ENCODE data around the gene CPLANE1. TPM values are rescaled to one million over a fixed set of nuclear protein-coding genes. Genes with fewer than 3 reads are reported as not detected.
A peak's percentile ranks its signal among the peaks of the same experiment; 100 is the strongest.

CPLANE1 gene
- total RNA-seq, 2 donors from 2014 or later, result 10.2 to 10.9 TPM

- no peak for ATAC-seq
- DNase-seq, result no peak
- intact Hi-C loops (cut with DNase I, micrococcal nuclease), result no loop called here
These were observed 37.1 kb downstream of the CPLANE1 start for GRCh38 chr5:37212096-37212495.

DNA sequence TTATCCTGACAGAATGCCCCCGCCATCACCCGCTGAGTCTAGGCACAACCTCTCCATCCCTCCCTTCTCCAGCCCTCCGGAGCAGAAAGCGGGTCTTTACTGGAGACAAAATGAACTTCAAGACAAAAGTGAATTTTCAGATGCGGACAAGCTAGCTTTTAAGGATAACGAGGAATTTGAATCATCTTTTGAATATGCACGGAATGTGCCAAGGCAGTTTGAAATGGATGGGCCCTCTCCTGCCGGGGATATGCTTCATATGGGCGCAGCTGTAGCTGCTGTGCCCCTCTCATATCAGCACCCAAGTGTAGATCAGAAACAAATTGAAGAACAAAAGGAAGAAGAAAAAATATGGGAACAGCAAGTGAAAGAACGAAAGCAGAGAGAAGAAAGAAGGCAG is 37.5 kb downstream of the CPLANE1 start:
- no peak for ATAC-seq
- intact Hi-C loops (cut with DNase I, micrococcal nuclease), result no loop called here
- DNase-seq, result no peak

GRCh38 chr5:37208883-37209797 is 40.0 kb downstream of the CPLANE1 start:
- DNase-seq (no peak), ATAC-seq (no peak)
- intact Hi-C loops (cut with DNase I, micrococcal nuclease), result no loop called here

DNA sequence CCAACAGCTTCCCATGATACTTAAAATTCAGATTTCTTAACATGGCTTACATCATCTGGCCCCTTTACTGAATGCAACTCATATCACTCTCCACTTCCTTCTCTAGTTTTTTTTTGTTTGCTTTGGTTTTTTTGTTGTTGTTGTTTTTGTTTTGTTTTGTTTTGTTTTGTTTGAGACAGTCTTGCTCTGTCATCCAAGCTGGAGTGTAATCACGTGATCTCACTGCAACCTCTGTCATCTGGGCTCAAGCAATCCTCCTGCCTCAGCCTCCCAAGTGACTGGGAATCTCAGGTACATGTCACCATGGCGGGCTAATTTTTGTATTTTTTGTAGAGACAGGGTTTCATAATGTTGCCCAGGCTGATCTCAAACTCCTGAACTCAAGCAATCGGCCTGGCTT is 41.4 kb downstream of the CPLANE1 start:
- DNase-seq (no peak), ATAC-seq (no peak)
- intact Hi-C loops (cut with DNase I, micrococcal nuclease), result no loop called here

GRCh38 chr5:37206736-37207135 is 42.4 kb downstream of the CPLANE1 start:
- DNase-seq (no peak), ATAC-seq (no peak)
- intact Hi-C loops (cut with DNase I, micrococcal nuclease), result no loop called here

DNA sequence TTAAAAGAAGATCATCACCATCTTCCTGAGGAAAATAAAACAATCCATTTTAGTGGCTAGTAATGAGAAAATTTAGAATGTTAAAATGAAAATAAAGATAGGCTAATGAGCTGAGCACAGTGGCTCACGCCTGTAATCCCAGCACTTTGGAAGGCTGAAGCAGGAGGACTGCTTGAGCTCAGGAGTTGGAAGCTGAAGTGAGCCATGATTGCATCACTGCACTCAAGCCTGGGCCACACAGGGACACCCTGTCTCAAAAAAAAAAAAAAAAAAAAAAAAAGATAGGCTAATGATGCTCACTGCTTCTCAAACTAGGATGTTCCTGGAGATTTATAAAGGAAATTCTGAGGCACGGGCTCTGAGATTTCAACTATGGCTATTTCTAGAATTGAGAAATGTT is 50.3 kb downstream of the CPLANE1 start:
- ATAC-seq, result no peak
- DNase-seq, result no peak

GRCh38 chr5:37198061-37198460 is 51.1 kb downstream of the CPLANE1 start:
- intact Hi-C loops (cut with DNase I, micrococcal nuclease), result no loop called here
- ATAC-seq, result no peak
- no peak for DNase-seq

More for the DNA sequence above, 50.3 kb downstream of the CPLANE1 start:
- intact Hi-C loops (cut with DNase I, micrococcal nuclease), result no loop called here

GRCh38 chr5:37197340-37198050 is 51.7 kb downstream of the CPLANE1 start:
- ATAC-seq, result no peak
- no peak for DNase-seq
- intact Hi-C loops (cut with DNase I, micrococcal nuclease), result no loop called here

DNA sequence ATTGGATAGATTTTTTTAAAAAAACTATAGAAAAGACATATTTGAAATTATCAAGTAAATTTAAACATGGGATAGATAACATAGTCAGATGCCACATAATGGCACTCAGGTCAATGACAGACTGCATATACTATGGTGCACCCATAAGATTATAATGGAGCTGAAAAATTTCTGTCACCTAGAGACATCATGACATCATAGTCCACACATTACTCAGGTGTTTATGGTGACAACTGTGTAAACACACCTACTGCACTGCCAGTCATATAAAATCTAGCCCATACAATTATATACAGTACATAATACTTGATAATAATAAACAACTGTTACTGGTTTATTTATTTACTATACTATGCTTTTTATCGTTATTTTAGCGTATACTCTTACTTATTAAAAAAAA is 58.6 kb downstream of the CPLANE1 start:
- no peak for DNase-seq
- ATAC-seq, result peak; percentile 56
- intact Hi-C loops (cut with DNase I, micrococcal nuclease), result no loop called here

- DNase-seq, result no peak
- no peak for ATAC-seq
- intact Hi-C loops (cut with DNase I, micrococcal nuclease), result no loop called here
These were observed 59.8 kb downstream of the CPLANE1 start for GRCh38 chr5:37189355-37189754.

DNA sequence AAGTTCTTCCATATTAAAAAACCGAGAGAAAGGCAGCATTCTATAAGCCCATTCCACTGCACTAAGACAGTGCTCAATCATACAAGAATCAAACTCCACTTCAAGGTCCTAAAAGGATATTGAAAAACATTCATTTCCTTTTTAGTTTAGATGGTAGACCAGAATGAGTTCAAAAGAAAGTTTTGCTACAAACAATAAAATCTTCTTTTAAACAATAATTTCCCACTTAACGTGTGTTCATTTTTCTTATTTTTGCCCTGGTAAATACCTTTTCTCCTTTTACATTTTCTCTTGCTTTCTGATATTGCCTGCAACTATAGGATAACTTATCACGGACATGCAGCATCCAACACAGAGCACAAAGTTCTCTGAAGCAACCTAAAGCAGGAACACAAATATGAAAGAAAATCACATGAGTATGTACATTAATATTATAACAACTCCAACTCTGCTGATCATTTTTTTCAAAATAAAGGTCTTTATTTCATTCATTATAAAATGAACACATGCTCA is 61.7 kb downstream of the CPLANE1 start:
- DNase-seq, result no peak
- no peak for ATAC-seq
- intact Hi-C loops (cut with DNase I, micrococcal nuclease), result no loop called here

DNA sequence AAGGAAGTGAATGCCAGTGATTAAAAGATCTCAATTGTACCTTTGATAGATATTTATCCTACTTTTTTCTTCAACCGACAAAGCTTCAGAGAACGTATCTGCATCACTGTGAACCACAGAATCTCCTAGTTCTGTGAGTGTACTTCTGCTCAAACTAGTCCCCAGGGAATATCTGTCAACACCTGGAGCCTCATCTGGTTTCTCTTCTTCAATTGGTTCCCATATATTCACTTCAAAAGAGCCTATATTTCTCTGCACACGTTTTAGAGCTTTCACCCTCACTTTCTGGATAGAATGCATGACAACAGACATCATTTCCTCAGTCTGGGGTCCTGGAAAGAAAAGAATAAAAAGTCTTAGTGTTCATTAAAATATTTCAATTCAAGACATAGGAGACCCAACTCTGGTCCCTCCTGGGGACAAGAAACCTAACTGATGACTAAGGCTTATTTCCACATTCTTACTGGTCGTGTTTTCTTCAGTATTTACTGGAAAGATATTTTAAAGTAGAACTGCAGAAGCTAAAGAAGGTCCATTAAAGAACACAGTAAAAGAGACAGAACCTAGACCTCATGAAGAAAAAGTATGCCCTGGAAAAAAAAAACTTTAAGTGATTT is 64.3 kb downstream of the CPLANE1 start:
- intact Hi-C loops (cut with DNase I, micrococcal nuclease), result no loop called here
- ATAC-seq (no peak), DNase-seq (no peak)

DNA sequence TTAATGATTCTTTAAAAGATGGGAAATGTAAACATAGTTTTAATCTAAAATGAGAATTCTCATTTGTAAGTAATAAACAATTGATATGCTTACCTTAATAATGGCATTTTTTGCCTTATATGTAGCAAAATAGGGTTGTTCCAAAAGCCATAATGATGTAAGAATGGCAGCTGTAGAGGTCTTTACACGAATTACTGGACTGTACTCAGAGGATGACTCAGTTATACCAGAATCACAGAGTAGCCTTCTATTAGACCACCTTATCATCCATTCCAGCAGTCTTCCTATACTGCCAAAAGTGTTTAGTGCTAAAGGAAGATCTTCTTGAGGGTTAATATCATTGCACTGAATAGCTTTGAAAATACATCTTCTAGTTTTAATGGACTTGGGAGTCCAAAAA is 66.5 kb downstream of the CPLANE1 start:
- ATAC-seq, result no peak
- intact Hi-C loops (cut with DNase I, micrococcal nuclease), result no loop called here
- DNase-seq, result no peak

DNA sequence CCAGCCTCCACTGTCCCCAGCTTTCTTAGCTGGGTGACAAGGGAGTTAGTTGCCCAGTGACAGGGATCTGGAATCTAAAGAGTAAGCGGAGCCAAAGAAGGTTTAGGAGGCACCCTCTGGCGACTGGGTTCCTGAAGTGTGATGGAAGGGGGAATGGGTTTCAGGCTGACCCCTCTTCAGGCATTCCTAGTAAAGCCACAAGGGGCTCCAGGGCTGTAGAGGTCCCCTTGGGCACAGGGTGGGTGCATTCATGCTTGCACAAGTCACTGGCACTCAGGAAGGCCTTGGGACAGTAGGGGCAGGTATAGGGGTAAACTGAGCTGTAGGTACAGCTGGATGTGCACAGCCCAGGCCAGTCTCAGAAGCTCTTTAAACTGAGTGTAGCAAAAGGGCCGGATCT is 74.2 kb downstream of the CPLANE1 start:
- DNase-seq (no peak), ATAC-seq (no peak)
- intact Hi-C loops (cut with DNase I, micrococcal nuclease), result no loop called here

DNA sequence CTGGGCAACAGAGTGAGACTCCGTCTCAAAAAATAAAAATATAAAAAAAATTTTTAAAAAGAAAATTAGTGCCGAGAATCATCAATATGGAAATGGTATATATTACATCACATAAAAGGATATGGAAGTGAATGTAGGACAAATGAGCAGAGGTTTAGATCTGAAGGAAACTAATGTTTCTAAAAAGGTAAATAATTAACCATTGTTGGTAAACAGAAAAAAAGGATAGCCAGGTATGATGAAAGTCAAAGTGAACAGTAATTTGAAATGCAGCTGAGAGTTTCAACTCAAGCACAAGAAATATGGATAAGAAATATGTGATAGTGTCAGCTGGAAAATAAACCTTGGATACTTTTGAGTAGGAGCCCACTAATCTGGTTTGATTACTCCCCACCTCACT is 76.2 kb downstream of the CPLANE1 start:
- ATAC-seq (no peak), DNase-seq (no peak)
- intact Hi-C loops (cut with DNase I, micrococcal nuclease), result no loop called here

- no peak for DNase-seq
- ATAC-seq, result no peak
- intact Hi-C loops (cut with DNase I, micrococcal nuclease), result no loop called here
These were observed 78.3 kb downstream of the CPLANE1 start for GRCh38 chr5:37170856-37171255.

DNA sequence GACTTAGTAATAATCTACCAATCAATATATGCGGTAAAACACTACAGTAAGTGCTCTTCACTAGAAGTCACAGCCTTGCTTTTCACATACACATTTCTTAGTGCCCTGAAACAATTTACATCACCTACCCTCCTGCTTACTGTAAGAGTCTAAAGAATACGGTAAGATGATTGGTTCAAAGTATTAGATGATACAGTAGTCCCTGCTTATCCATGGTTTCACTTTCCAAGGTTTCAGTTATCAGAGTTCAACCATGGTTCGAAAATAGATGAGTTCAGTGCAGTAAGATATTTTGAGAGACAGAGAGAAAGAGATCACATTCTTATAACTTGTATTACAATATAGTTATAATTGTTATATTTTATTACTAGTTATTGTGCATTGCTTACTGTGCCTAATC is 83.0 kb downstream of the CPLANE1 start:
- ATAC-seq, result no peak
- intact Hi-C loops (cut with DNase I, micrococcal nuclease), result no loop called here
- DNase-seq, result no peak

DNA sequence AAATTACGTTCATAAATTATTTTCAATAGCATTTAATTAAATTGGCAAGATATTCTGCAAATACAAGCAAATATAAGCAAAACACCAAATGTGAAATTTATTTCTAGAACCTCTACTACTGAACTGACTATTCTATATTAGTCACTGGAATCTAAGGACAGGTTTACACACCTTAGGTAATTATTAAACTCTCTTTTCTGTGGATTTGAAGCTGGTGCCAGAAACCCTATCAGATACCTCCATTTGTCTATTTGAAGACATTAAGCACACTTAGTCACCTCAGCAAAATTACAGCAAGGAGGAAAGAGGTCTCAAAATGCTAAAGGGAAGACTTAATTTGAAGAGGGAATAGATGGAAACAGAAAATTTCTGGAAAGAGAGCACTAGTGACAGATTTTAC is 83.4 kb downstream of the CPLANE1 start:
- peak; percentile 53 for ATAC-seq
- DNase-seq, result no peak
- intact Hi-C loops (cut with DNase I, micrococcal nuclease), result no loop called here

GRCh38 chr5:37153661-37154060 is 95.5 kb downstream of the CPLANE1 start:
- DNase-seq (no peak), ATAC-seq (no peak)
- intact Hi-C loops (cut with DNase I, micrococcal nuclease), result no loop called here

- no peak for ATAC-seq
These were observed 102.3 kb downstream of the CPLANE1 start for GRCh38 chr5:37146896-37147295.

More at GRCh38 chr5:37146896-37147295, 102.3 kb downstream of the CPLANE1 start:
- no peak for DNase-seq
- intact Hi-C loops (cut with DNase I, micrococcal nuclease), result no loop called here

Data from left colon (tissue), 2 donors.